Measurements from ENCODE around the gene MED19.

MED19 gene

DNA sequence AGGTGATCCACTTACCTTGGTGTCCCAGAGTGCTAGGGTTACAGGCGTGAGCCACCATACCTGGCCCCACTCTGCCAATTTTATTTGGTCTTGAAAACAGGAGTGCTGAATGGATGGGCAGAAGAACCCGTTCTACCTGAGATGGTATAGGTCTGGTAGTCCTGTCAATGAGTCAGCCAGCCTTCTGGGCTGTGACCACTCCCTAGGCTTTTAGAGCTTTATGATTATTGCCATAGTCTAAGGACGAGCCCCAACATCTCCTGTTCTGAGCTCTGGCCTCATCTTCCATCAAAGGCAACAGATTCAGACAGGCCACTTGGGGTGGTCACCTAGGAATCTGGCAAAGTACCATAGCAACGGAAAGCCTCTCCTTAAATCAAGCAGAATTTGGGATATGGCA is 32.6 kb downstream of the MED19 start:
- no peak overlapping the region for H3K27ac Mint-ChIP-seq
- ATAC-seq (no peak), DNase-seq (no peak)
- no peak overlapping the region for H3K4me3 Mint-ChIP-seq
- H3K36me3 Mint-ChIP-seq (ENCODE audit: low read depth), result peaks cover 47% of the 10 kb centered on the region
- no peaks in the 10 kb centered on the region for H3K9me3 Mint-ChIP-seq
- H3K4me1 Mint-ChIP-seq, result peaks cover 59% of the 10 kb centered on the region
- no peaks in the 10 kb centered on the region for H3K27me3 Mint-ChIP-seq

GRCh38 chr11:57675176-57675941 is 36.7 kb downstream of the MED19 start:
- peaks cover 53% of the 10 kb centered on the region for H3K36me3 Mint-ChIP-seq (ENCODE audit: low read depth)
- peaks cover 80% of the 10 kb centered on the region for H3K4me1 Mint-ChIP-seq
- no peaks in the 10 kb centered on the region for H3K9me3 Mint-ChIP-seq
- no peak for ATAC-seq
- DNase-seq, result no peak
- H3K4me3 Mint-ChIP-seq, result no peak overlapping the region
- H3K27ac Mint-ChIP-seq, result peak overlapping the region; percentile 35
- H3K27me3 Mint-ChIP-seq, result no peaks in the 10 kb centered on the region

DNA sequence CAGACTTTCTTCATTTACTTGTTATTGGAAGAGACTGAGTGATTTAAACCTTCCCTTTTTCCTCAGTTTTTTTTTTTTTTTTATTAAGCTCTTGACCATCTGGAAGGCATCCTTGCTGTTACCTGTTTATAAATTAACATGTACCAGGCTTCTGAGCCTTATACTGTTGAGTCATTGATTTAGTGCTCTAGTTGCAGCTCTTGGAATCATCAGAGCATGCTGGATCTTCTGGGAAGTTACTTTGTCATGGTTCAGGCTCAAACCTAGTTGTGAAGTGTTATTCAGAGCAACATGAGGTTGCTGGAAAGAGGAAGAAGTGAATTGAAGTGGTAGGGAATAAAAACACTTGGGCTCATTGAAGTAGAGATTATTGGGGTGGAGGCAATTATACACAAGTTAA is 37.8 kb downstream of the MED19 start:
- Mint-ChIP-seq H3K4me3 (no peak overlapping the region), H3K27me3 (no peaks in the 10 kb centered on the region), H3K4me1 (peaks cover 80% of the 10 kb centered on the region), H3K9me3 (no peaks in the 10 kb centered on the region), H3K36me3 (ENCODE audit: low read depth) (peaks cover 52% of the 10 kb centered on the region), H3K27ac (peak overlapping the region; percentile 33)
- no peak for DNase-seq
- ATAC-seq, result no peak

DNA sequence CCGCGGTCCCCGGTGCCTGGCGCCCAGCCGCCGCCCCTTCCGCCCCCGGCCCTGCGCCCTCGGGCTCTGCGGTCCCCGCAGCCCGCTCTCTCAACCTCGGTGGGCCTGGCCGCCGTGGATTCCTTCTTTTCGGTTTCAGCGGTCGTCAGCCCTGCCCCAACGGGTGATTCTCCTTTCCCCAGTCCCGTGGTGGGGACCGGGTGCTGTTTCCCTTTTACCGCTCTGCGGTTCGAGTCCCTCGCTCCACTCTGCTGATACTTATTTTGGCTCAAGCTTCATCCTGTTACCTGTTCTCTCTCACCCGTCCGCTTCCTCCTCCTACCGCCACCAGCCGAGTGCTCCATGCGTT is 43.6 kb downstream of the MED19 start:
- Mint-ChIP-seq H3K36me3 (ENCODE audit: low read depth) (peaks cover 22% of the 10 kb centered on the region), H3K4me1 (peaks cover 61% of the 10 kb centered on the region)
- no peak for ATAC-seq

DNA sequence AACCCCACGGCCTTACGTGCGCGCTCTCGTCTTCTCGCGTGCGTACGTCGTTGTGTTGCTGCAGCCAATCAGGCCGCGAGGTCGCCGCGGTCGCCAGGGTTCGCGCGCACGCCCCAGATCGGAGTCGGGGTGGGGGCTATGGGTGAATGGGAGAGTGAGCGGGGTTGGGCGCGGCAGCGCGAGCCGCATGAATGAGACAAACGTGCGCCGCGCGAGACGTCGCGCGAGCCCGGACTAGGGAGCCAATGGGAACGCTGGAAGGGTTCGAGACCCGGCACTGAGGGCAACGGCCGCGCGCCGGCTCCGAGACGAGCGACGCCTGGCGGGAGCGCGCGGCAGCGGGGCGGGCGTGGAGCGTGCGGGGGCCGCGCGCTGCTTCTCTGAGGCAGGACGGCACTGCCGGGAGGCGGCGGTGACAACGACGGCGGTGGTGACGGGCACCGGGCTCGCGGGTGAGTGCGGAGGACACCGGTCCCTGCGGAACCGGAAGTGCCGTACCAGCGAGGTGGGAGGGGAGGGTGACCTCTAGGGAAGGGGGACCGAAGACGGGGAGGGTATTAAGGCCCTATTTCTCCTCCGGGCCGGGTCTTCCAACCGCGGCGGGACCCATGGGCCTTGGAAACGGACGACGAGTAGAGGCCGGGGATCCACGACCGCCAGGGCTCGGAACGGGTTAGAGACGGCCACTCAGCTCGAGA is 44.1 kb downstream of the MED19 start, which contains the start of gene ZDHHC5:
Gene ZDHHC5, plus strand, starts transcription at position 379 of the 698 bp plus-strand sequence. CDS start 4,977 bp downstream, outside the sequence.
- Mint-ChIP-seq H3K4me1 (peaks cover 56% of the 10 kb centered on the region), H3K36me3 (ENCODE audit: low read depth) (peaks cover 18% of the 10 kb centered on the region), H3K27me3 (no peaks in the 10 kb centered on the region), H3K27ac (peak within 1 kb of the TSS; percentile 99), H3K9me3 (no peaks in the 10 kb centered on the region), H3K4me3 (peak within 1 kb of the TSS; percentile 92)
- ATAC-seq, result peak; percentile 96
- DNase-seq, result peak; percentile 99

More for the DNA sequence above, 43.6 kb downstream of the MED19 start:
- DNase-seq, result peak; percentile 52
- Mint-ChIP-seq H3K27me3 (no peaks in the 10 kb centered on the region), H3K9me3 (no peaks in the 10 kb centered on the region), H3K4me3 (peak overlapping the region; percentile 92), H3K27ac (peak overlapping the region; percentile 99)

DNA sequence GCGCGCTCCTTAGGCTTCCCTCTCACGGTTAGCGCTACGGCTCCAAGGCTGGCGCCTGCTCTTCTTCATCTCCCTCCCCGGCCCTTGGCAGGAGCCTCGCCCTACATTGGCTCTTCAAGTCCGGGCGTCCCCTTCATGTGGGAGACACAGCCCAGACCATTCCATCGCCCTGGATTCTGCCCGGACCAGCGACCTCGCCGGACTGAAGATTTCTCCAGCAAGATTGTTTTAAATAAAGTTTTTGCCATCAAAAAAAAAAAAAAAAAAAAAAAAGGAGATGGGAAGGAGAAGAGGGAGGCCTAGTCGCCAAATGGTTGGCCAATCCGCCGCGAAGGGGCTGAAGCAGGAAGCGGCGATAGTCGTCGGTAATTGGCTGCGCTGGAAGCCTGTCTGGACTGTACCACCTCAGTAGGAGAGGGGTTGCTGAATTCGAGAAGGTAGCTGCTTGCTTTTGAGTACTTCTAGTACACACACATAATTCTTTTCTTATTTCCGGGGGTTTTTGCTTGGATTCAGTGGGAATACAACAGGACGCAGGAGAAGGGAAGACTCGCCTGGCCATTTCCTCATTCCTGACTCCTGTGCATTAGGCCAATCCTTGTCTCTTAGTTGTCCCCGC is 44.8 kb downstream of the MED19 start:
- Mint-ChIP-seq H3K4me3 (peak overlapping the region; percentile 92), H3K27ac (peak overlapping the region; percentile 99), H3K36me3 (ENCODE audit: low read depth) (peaks cover 18% of the 10 kb centered on the region), H3K27me3 (no peaks in the 10 kb centered on the region), H3K9me3 (no peaks in the 10 kb centered on the region), H3K4me1 (peaks cover 50% of the 10 kb centered on the region)
- peak; percentile 88 for DNase-seq
- peak; percentile 60 for ATAC-seq

DNA sequence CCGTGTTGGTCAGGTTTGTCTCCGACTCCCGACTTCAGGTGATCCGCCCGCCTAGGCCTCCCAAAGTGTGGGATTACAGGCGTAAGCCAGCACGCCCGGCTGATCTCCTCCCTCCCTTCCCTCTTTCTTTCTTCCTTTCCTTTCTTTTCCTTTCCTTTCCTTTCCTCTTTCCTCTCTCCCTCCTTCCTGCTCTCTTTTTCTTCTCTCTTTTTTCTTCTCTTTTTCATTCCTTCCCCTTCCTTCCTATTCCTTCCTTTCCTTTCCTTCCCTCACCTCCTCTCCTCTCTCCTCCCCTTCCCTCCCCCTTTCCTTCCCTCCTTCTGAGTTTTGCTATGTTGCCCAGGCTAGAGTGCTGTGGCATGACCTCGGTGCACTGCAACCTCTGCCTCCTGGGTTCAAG is 48.0 kb downstream of the MED19 start:
- Mint-ChIP-seq H3K27ac (no peak overlapping the region), H3K36me3 (ENCODE audit: low read depth) (peaks cover 25% of the 10 kb centered on the region), H3K27me3 (no peaks in the 10 kb centered on the region), H3K4me3 (no peak overlapping the region), H3K4me1 (peaks cover 22% of the 10 kb centered on the region), H3K9me3 (no peaks in the 10 kb centered on the region)
- DNase-seq (no peak), ATAC-seq (no peak)

GRCh38 chr11:57662893-57663292 is 49.1 kb downstream of the MED19 start:
- Mint-ChIP-seq H3K9me3 (no peaks in the 10 kb centered on the region), H3K27me3 (no peaks in the 10 kb centered on the region), H3K4me1 (peaks cover 27% of the 10 kb centered on the region), H3K36me3 (ENCODE audit: low read depth) (peaks cover 27% of the 10 kb centered on the region), H3K27ac (no peak overlapping the region), H3K4me3 (no peak overlapping the region)
- ATAC-seq (no peak), DNase-seq (no peak)

GRCh38 chr11:57659669-57660068 is 52.3 kb downstream of the MED19 start:
- Mint-ChIP-seq H3K4me3 (no peak overlapping the region), H3K27me3 (no peaks in the 10 kb centered on the region), H3K9me3 (no peaks in the 10 kb centered on the region), H3K36me3 (ENCODE audit: low read depth) (peaks cover 29% of the 10 kb centered on the region), H3K27ac (no peak overlapping the region), H3K4me1 (peaks cover 24% of the 10 kb centered on the region)
- ATAC-seq (no peak), DNase-seq (no peak)

DNA sequence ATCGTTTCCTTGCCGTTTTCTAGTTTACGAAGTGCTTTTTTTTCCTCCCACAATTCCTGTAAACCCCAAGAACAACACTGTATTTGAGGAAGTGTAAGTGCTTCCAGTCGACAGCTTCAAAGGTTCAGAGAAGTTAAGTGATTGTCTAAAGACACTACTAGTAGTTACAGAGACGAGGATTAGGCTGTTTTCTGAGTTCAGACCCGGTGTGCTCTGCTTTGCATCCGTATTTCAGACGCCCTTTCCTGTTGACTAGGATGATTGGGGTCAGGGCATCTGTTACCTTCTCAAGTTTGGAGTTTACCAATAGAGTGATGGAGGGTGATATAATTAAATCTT is 54.0 kb downstream of the MED19 start:
- no peaks in the 10 kb centered on the region for H3K9me3 Mint-ChIP-seq
- peaks cover 27% of the 10 kb centered on the region for H3K4me1 Mint-ChIP-seq
- no peak for ATAC-seq
- peak overlapping the region; percentile 98 for H3K4me3 Mint-ChIP-seq
- peaks cover 29% of the 10 kb centered on the region for H3K36me3 Mint-ChIP-seq (ENCODE audit: low read depth)
- DNase-seq, result no peak
- no peaks in the 10 kb centered on the region for H3K27me3 Mint-ChIP-seq
- H3K27ac Mint-ChIP-seq, result peak overlapping the region; percentile 96

- H3K4me3 Mint-ChIP-seq, result peak within 1 kb of the TSS; percentile 98
- H3K36me3 Mint-ChIP-seq (ENCODE audit: low read depth), result peaks cover 25% of the 10 kb centered on the region
- peaks cover 33% of the 10 kb centered on the region for H3K4me1 Mint-ChIP-seq
- peak within 1 kb of the TSS; percentile 96 for H3K27ac Mint-ChIP-seq
- DNase-seq (peak; percentile 99), ATAC-seq (peak; percentile 100)
- no peaks in the 10 kb centered on the region for H3K9me3 Mint-ChIP-seq
- H3K27me3 Mint-ChIP-seq, result no peaks in the 10 kb centered on the region
Observed at GRCh38 chr11:57657194-57658022, 54.6 kb downstream of the MED19 start, which contains the start of gene CLP1. Gene CLP1 (plus strand): TSS chr11:57657762. CDS start chr11:57659477, 1,715 bp downstream.

- H3K36me3 Mint-ChIP-seq (ENCODE audit: low read depth), result peaks cover 22% of the 10 kb centered on the region
- peaks cover 34% of the 10 kb centered on the region for H3K4me1 Mint-ChIP-seq
- peak overlapping the region; percentile 98 for H3K4me3 Mint-ChIP-seq
- DNase-seq, result no peak
- no peaks in the 10 kb centered on the region for H3K9me3 Mint-ChIP-seq
- H3K27ac Mint-ChIP-seq, result peak overlapping the region; percentile 96
- no peaks in the 10 kb centered on the region for H3K27me3 Mint-ChIP-seq
- no peak for ATAC-seq
Observed at GRCh38 chr11:57656885-57657193, 55.2 kb downstream of the MED19 start.
